Thymus (tissue), 11 donors: Measurements from ENCODE around the gene GJA9. TPM values are rescaled to one million over a fixed set of nuclear protein-coding genes. Genes with fewer than 3 reads are reported as not detected.

Experiments used
- DNase-seq, 9 donors: peaks; one replicate each; pipeline ENCODE4 v3.0.0-alpha.2; 2013; ENCODE audit warnings: low spot score in 9 of 9, low read depth in 6 of 9, missing footprints in 1 of 9
- H3K27ac ChIP-seq, 2 donors: one replicate each; pipeline ENCODE4 v1.5.1; 2013; ENCODE audit warnings: control low read depth in 1 of 2, low read depth in 1 of 2, low read length in 1 of 2, mild to moderate bottlenecking in 1 of 2, moderate library complexity in 1 of 2
- H3K27me3 ChIP-seq, 2 donors: one replicate each; pipeline ENCODE4 v1.5.1; 2013; ENCODE audit warnings: low read length in 1 of 2; ENCODE audit not compliant: control insufficient read depth in 2 of 2, insufficient read depth in 1 of 2
- H3K36me3 ChIP-seq, 2 donors: one replicate each; pipeline ENCODE4 v1.5.1; 2013; ENCODE audit warnings: low read length in 1 of 2, mild to moderate bottlenecking in 1 of 2, moderate library complexity in 1 of 2; ENCODE audit not compliant: control insufficient read depth in 2 of 2, insufficient read depth in 2 of 2
- H3K4me1 ChIP-seq, 2 donors: one replicate each; pipeline ENCODE4 v1.5.1; 2013; ENCODE audit warnings: low read length in 2 of 2; ENCODE audit not compliant: control insufficient read depth in 2 of 2, insufficient read depth in 2 of 2
- H3K4me3 ChIP-seq, 2 donors: one replicate each; pipeline ENCODE4 v1.5.1; 2013; ENCODE audit warnings: low read length in 2 of 2, control low read depth in 1 of 2, mild to moderate bottlenecking in 1 of 2
- H3K9me3 ChIP-seq, 2 donors: one replicate each; pipeline ENCODE4 v1.5.1; 2013; ENCODE audit warnings: low read length in 1 of 2, mild to moderate bottlenecking in 1 of 2; ENCODE audit not compliant: control insufficient read depth in 2 of 2, insufficient read depth in 1 of 2
- WGBS: extraction: QIAGEN DNeasy Blood & Tissue Kit; methylation state at CpG from one replicate; pipeline ENCODE4 v1.1.7; 2013; 5-methylcytosine and 5-hydroxymethylcytosine counted together
- polyA plus RNA-seq: library from polyadenylated mRNA; stranded (reverse); fragments of 200-250 nt; gene quantifications from one replicate; pipeline ENCODE4 v1.2.3, GENCODE V29; 2013
- total RNA-seq: library from RNA; stranded (reverse); fragments of 120-200 nt; gene quantifications from one replicate; pipeline ENCODE4 v1.2.4, GENCODE V29; 2013
- donor health status: healthy.

GJA9 gene
- total and polyA plus RNA-seq, 2 donors, result 0.05 to 0.11 TPM

DNA sequence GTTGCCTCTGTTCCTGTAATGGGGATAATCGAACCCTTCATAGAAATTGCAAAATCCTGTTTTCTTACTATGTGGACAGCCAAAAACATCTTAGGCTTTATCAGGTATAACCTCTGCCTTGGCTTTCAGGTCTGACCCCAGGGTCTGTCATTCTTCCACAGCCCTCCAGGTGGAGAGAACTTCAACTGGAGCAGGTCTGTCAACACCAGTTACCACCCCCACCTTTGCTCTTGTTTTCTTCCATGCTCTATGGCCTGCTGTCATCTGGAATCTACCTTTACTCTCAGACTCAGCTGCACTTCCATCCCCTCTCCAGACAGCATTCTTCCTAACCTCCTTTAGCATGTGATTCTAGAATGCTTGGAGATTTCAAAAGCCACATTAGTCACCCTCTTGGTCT, 10.4 kb upstream of the GJA9 start:
- no peaks in the 10 kb centered on the region for H3K4me1 ChIP-seq
- no peaks in the 10 kb centered on the region for H3K9me3 ChIP-seq
- no peak for DNase-seq
- H3K27ac ChIP-seq, result no peak overlapping the region
- no peaks in the 10 kb centered on the region for H3K27me3 ChIP-seq
- H3K4me3 ChIP-seq, result no peak overlapping the region
- 98% methylated on average over 1 of the region's 1 CpG for WGBS
- no peaks in the 10 kb centered on the region for H3K36me3 ChIP-seq

DNA sequence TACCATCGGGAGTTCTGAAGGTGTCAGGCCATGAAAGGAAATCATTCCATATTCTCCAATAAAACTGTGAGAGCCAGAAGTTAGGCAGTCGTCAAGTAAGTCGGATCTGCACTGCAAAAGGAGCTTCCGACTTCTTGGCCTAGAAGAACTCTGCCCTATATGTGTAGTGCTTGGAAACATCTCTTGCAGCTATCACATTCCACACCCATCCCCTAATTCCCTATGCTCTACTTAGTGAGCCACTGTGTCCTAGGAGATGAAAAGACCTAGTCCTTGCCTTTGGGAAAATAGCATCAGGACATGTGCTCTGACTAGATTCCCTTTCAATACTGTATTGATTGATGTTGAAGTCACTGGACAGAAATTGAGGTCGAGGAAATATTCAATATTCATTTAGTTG, 8.2 kb upstream of the GJA9 start:
- Histone ChIP-seq H3K36me3 (no peaks in the 10 kb centered on the region), H3K4me1 (no peaks in the 10 kb centered on the region), H3K9me3 (no peaks in the 10 kb centered on the region), H3K27ac (no peak overlapping the region), H3K27me3 (no peaks in the 10 kb centered on the region), H3K4me3 (no peak overlapping the region)
- WGBS, result 74% methylated on average over 5 of the region's 5 CpGs
- DNase-seq, result no peak

DNA sequence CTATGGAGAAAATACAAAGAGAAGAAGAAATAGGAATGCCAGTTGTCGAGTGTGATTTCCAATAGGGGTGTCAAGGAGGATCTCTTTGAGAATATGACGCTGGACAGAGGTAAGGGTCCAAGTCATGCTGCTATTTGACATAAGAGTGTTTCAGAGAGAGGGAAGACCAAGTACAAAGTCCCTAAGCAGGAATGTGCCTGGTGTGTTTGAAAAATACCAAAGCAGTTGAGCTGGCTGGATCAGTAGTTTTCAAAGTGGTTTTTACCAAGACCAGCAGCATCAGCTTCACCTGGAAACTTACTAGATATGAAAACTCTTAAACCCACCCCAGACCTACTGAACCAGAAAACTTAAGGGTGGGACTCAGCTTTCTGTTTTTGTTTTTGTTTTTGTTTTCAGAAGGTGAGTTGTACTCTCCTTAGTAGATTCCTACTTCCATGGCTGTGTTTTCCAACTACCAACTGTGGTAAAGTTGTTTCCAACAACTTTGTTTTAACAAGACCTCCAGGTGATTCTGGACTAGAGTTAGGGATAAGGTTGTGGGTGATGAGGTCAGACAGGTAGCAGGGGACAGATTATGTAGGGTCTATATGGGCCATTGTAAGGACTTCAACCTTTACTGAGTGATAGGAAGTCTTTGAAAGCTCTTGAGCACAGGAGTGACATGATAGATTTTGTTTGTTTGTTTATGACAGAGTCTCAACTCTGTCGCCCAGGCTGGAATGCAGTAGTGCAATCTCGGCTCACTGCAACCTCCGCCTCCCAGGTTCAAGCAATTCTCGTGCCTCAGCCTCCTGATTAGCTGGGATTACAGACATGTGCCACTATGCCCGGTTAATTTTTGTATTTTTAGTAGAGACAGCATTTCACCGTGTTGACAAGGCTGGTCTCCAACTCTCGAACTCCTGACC, 7.3 kb upstream of the GJA9 start:
- no peak overlapping the region for H3K4me3 ChIP-seq
- no peaks in the 10 kb centered on the region for H3K27me3 ChIP-seq
- no peak overlapping the region for H3K27ac ChIP-seq
- no peaks in the 10 kb centered on the region for H3K9me3 ChIP-seq
- DNase-seq, result no peak
- no peaks in the 10 kb centered on the region for H3K36me3 ChIP-seq
- no peaks in the 10 kb centered on the region for H3K4me1 ChIP-seq
- WGBS, result 95% methylated on average over 9 of the region's 9 CpGs

DNA sequence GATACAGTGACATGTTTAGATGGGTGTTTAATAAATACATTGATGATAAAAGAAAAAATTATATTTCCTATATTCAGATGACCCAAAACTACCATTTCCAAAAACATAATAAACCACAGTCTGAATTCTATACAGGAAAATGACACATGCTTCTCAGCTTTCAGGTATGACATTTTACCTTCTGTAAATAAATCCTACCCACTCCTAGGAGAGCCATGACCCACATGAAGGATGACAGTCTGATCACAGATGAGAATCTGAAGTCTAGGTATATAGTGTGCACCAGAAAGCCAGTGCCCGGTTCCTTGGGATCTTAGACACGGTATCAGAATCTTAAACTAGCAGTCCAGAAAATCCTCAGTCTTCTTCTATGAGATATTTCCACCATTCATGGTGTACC, 3.7 kb upstream of the GJA9 start:
- H3K27ac ChIP-seq, result no peak overlapping the region
- whole genome bisulfite sequencing, result 97% methylated on average over 2 of the region's 2 CpGs
- H3K9me3 ChIP-seq, result no peaks in the 10 kb centered on the region
- H3K4me1 ChIP-seq, result no peaks in the 10 kb centered on the region
- H3K4me3 ChIP-seq, result no peak overlapping the region
- no peaks in the 10 kb centered on the region for H3K27me3 ChIP-seq
- H3K36me3 ChIP-seq, result no peaks in the 10 kb centered on the region
- no peak for DNase-seq

DNA sequence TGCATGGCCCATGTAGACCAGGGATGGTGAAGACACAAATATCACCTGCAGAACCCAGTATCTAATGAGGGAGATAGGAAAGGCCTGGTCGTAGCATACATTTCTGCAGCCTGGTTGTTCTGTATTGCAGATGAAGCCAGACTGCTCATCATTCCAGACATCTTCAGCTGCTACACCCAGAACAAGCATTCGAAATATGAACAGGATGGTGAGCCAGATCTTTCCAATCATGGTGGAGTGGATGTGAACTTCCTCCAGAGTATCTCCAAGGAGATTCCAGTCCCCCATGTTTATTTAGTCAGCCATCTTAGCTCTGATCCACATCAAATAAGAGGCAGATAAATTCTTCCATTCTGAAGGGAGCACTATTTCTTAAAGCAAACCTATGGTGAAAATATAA, 5.6 kb downstream of the GJA9 start:
- Histone ChIP-seq H3K4me3 (no peak overlapping the region), H3K27me3 (no peaks in the 10 kb centered on the region), H3K9me3 (no peaks in the 10 kb centered on the region), H3K36me3 (no peaks in the 10 kb centered on the region), H3K4me1 (peaks cover 4 to 9% of the 10 kb centered on the region in 2 donors), H3K27ac (no peak overlapping the region)
- no peak for DNase-seq
- WGBS, result 95% methylated on average over 2 of the region's 2 CpGs

DNA sequence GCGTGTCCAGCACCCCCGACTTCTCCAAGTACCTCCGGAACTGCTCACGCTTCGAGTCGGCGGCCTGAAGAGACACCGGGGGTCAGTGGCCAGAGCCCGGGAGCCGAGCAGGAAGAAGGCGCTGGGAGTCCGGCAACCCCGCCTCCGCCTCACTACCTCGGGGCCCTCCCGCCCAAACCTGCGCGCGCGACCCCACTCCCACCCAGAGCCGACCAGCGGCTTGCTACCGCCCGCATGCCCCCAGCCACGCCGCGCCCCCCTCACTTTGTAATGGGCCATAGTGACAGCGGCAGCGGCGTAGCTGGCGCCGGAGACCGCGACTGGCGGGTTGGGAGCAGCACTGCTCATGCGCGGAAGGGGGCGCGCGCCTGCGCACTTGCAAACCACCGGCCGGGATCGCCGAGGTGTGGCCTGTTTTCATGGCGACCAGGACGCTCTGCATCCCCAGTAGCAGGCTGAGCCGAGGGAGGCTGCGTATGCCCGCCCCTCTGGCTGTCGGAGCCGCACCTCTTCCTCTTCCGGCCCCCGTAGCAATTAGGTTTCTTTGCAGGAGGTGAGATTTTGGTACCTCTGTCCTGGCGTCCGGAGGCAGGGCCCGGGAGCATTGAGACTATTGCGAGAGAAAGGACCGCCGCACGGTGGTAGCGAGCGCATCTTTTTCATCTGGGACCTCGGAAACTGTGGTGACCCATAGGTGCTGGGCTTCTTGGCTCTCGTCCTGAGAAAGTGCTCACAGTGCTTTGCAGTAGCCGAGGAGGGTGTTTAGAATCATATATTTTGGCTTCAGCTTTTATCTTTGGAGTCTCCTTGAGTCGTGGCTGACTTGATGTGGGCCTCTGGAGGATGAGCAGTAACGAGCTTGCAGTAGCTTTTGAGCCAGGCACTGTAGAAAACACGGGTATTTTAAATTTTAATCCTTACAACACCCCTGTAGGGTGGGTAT, 8.1 kb downstream of the GJA9 start, which contains the start of gene MYCBP:
Gene MYCBP, minus strand, starts transcription at position 322 of the 943 bp plus-strand sequence. Its CDS starts 43 bp downstream, at position 279.
- Histone ChIP-seq H3K9me3 (no peaks in the 10 kb centered on the region), H3K4me1 (peaks cover 4 to 9% of the 10 kb centered on the region in 2 donors), H3K27ac (peak within 1 kb of the TSS; percentile 21 to 70), H3K27me3 (no peaks in the 10 kb centered on the region), H3K4me3 (peak within 1 kb of the TSS; percentile 79 to 91), H3K36me3 (no peaks in the 10 kb centered on the region)
- WGBS, result under 1% methylated on average over 69 of the region's 69 CpGs
- DNase-seq, result peak; percentile 88 to 99 (median 95)

DNA sequence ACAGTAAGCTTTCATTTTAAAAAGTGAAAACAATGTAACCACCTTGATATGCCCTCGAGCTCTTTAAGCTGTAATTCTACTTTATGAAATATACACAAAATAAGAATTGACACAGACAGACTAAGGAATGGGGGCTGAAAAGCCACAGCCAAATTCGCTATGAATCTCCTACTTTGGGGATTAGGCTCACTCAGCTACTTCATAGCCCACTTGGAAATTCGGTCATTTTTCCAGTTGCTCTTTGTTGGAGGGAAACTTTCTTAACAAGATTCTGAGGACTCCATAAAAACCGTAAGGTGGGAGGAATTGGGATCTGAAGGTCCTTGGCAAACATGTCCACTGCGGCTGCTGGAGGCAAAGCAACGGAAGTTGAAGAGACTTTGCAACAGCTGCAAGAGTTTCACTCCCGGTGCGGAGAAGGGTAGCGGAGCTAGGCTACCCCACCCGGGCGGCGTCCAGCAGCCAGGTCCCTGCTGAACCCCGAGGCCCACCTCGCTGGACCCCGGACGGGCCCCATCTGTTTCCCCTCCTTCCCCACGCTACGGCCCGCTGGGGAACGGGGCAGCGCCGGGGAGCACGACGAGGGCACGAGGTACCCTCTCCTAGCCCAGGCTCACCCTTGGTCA, 8.9 kb downstream of the GJA9 start:
- H3K4me1 ChIP-seq, result peaks cover 4 to 9% of the 10 kb centered on the region in 2 donors
- peaks cover 0 to 4% of the 10 kb centered on the region in 2 donors for H3K36me3 ChIP-seq
- no peaks in the 10 kb centered on the region for H3K9me3 ChIP-seq
- 7% methylated on average over 25 of the region's 25 CpGs for WGBS
- H3K27ac ChIP-seq, result peak overlapping the region; percentile 21 to 62
- H3K27me3 ChIP-seq, result no peaks in the 10 kb centered on the region
- DNase-seq, result peak in 5 of 9 donors; percentile 3 to 51 (median 27)
- peak overlapping the region; percentile 79 to 91 for H3K4me3 ChIP-seq

DNA sequence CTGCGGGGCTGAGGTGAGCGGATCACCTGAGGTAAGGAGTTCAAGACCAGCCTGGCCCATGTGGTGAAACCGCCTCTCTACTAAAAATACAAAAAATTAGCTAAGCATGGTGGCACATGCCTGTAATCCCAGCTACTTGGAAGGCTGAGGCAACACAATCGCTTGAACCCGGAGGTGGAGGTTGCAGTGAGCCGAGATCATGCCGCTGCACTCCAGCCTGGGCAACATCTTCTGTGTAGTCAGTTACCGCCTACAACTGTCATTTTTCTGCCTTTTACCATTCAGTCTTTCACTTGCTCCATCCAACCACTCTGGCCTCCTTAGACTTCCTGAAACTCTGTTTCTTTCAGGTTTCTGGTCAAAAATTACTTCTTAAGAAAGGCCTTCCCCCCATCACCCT, 10.4 kb downstream of the GJA9 start:
- 97% methylated on average over 8 of the region's 8 CpGs for WGBS

More for the DNA sequence above, 10.4 kb downstream of the GJA9 start:
- Histone ChIP-seq H3K9me3 (no peaks in the 10 kb centered on the region), H3K4me1 (peaks cover 4 to 9% of the 10 kb centered on the region in 2 donors), H3K36me3 (peaks cover 0 to 4% of the 10 kb centered on the region in 2 donors), H3K27me3 (no peaks in the 10 kb centered on the region), H3K4me3 (no peak overlapping the region), H3K27ac (no peak overlapping the region)
- no peak for DNase-seq
